SK-N-SH treated with all-trans-retinoic acid at 6 μM for 48 hours (cell line): ENCODE measurements around the gene NPPA.
A peak's percentile ranks its signal among the peaks of the same experiment; 100 is the strongest.
"Not testable (repeated sequence)": the region's sequence is repeated elsewhere in the genome, so short reads cannot be mapped to it uniquely, and the experiment has no call there.

ENCODE experiments used
- ATAC-seq: fragments of 200-7000 bp; cut with Tn5 transposase; 3 replicates; pipeline ENCODE4 v1.9.1; 2020; ENCODE audit warnings: mild to moderate bottlenecking, moderate library complexity
- ARNTL ChIP-seq: fragments of 450-650 bp; formaldehyde crosslinking; IDR thresholded peaks from 2 replicates; pipeline ENCODE4 v1.5.0; 2020; ENCODE audit warnings: low read depth, mild to moderate bottlenecking, moderate library complexity, borderline replicate concordance
- CSDC2 ChIP-seq: fragments of 250-450 bp; sonication (Bioruptor Pico); IDR thresholded peaks from 2 replicates; pipeline ENCODE4 v1.5.0; 2020; ENCODE audit warnings: mild to moderate bottlenecking, moderate library complexity
- ESRRG ChIP-seq: fragments of 250-450 bp; sonication (Bioruptor Pico); IDR thresholded peaks from 2 replicates; pipeline ENCODE4 v1.6.1; 2021; ENCODE audit warnings: mild to moderate bottlenecking
- GLIS3 ChIP-seq: fragments of 250-450 bp; sonication (Bioruptor Pico); IDR thresholded peaks from 2 replicates; pipeline ENCODE4 v1.5.0; 2020; ENCODE audit warnings: mild to moderate bottlenecking, moderate library complexity
- ISL1 ChIP-seq: fragments of 250-450 bp; sonication (Bioruptor Pico); IDR thresholded peaks from 2 replicates; pipeline ENCODE4 v2.1.2; 2022; ENCODE audit warnings: mild to moderate bottlenecking, moderate library complexity
- OSR1 ChIP-seq: fragments of 250-450 bp; sonication (Bioruptor Pico); IDR thresholded peaks from 2 replicates; pipeline ENCODE4 v1.8.0; 2022; ENCODE audit warnings: moderate library complexity, mild to moderate bottlenecking, inconsistent platforms
- PPARA ChIP-seq: fragments of 250-450 bp; sonication (Bioruptor Pico); IDR thresholded peaks from 2 replicates; pipeline ENCODE4 v1.5.0; 2020; ENCODE audit warnings: mild to moderate bottlenecking, borderline replicate concordance
- RARB ChIP-seq: fragments of 250-450 bp; sonication (Bioruptor Pico); IDR thresholded peaks from 2 replicates; pipeline ENCODE4 v1.8.0; 2021; ENCODE audit warnings: mild to moderate bottlenecking, moderate library complexity
- TOX ChIP-seq: fragments of 250-450 bp; sonication (Bioruptor Pico); IDR thresholded peaks from 2 replicates; pipeline ENCODE4 v1.8.0; 2021; ENCODE audit warnings: mild to moderate bottlenecking, moderate library complexity, borderline replicate concordance
- ZC3H10 ChIP-seq: fragments of 250-450 bp; sonication (Bioruptor Pico); IDR thresholded peaks from 2 replicates; pipeline ENCODE4 v1.5.1; 2021; ENCODE audit warnings: mild to moderate bottlenecking, moderate library complexity
- ZNF565 ChIP-seq: fragments of 450-650 bp; formaldehyde crosslinking; conservative IDR thresholded peaks from 2 replicates; pipeline ENCODE4 v1.5.0; 2020; ENCODE audit warnings: low read depth, mild to moderate bottlenecking, moderate library complexity
- ZNF70 ChIP-seq: fragments of 450-650 bp; formaldehyde crosslinking; IDR thresholded peaks from 2 replicates; pipeline ENCODE4 v1.5.0; 2020; ENCODE audit warnings: mild to moderate bottlenecking, moderate library complexity
- ZNF8 ChIP-seq: fragments of 450-650 bp; formaldehyde crosslinking; IDR thresholded peaks from 2 replicates; pipeline ENCODE4 v1.5.0; 2020; ENCODE audit warnings: mild to moderate bottlenecking, moderate library complexity
- TF ChIP-seq, protein P1 (sequence below): fragments of 250-450 bp; sonication (Bioruptor Pico); IDR thresholded peaks from 2 replicates; pipeline ENCODE4 v1.8.0; 2020; ENCODE audit warnings: mild to moderate bottlenecking, moderate library complexity, borderline replicate concordance
- TF ChIP-seq, protein P2 (sequence below): fragments of 250-450 bp; sonication (Bioruptor Pico); IDR thresholded peaks from 2 replicates; pipeline ENCODE4 v1.5.1; 2020; ENCODE audit warnings: low read depth, mild to moderate bottlenecking, moderate library complexity
- TF ChIP-seq, protein P3 (sequence below): fragments of 250-450 bp; sonication (Bioruptor Pico); IDR thresholded peaks from 2 replicates; pipeline ENCODE4 v1.5.1; 2021; ENCODE audit warnings: mild to moderate bottlenecking, moderate library complexity
- TF ChIP-seq, protein P4 (sequence below): fragments of 250-450 bp; sonication (Bioruptor Pico); IDR thresholded peaks from 2 replicates; pipeline ENCODE4 v1.5.0; 2020; ENCODE audit warnings: mild to moderate bottlenecking, moderate library complexity
- TF ChIP-seq, protein P5 (sequence below): fragments of 250-450 bp; sonication (Bioruptor Pico); IDR thresholded peaks from 2 replicates; pipeline ENCODE4 v1.8.0; 2021; ENCODE audit warnings: low read depth, mild to moderate bottlenecking, moderate library complexity, borderline replicate concordance

The NPPA gene

DNA sequence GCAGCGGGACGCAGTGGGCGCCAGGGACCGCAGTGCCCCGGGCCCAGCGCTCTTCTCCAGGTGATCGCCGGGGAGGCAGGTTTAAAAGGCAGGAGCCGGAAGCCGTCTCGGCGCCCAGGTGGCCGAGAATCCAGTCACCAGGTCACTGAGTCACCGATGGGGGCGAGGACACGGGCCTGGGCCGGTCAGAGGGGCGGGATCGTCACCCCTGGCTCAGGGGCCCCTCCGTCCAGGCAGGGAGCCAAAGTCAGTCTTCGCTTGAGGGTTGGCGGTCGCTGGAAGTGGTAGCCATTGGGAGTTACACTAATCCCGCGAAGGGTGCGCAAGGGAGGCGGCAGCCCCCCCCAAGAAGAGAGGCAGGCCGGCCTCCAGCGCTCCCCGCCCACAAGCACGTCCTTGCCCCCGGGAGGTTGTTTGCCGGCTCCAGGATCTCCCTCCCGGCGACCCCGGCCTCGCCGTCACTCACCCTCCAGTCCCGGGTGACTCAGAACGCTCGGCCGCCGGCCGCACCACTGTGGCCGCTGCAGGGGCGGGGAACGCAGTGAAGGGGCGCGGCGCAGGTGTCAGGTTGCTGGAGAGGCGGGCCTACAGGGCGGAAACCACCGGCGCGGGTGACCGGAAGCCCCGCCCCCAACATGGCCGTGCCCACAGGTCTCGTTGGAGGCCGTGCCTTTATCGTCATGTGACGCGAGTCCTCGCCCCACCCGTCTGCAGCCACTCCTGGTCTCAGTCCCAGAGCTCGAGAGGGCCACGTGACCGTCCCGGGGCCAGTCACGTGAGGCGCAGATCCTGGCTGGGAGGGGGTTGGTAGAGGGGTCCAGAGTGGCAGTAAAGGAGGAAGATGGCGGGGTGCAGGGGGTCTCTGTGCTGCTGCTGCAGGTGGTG is 41.9 kb downstream of the NPPA start, which contains the start of the genes CLCN6 and MTHFR:
Gene CLCN6, plus strand, starts transcription at position 770 of the 885 bp plus-strand sequence. Its CDS starts 72 bp downstream, at position 842.
Gene MTHFR, minus strand, starts transcription at position 543 of the 885 bp plus-strand sequence. CDS start 2,848 bp downstream, outside the sequence.
- peak; percentile 96 for ATAC-seq
- TF ChIP-seq ARNTL (CRISPR knock-in tag) = peak; percentile 48; the same call in 1 of the 2 replicates
- TF ChIP-seq, protein P1, sequence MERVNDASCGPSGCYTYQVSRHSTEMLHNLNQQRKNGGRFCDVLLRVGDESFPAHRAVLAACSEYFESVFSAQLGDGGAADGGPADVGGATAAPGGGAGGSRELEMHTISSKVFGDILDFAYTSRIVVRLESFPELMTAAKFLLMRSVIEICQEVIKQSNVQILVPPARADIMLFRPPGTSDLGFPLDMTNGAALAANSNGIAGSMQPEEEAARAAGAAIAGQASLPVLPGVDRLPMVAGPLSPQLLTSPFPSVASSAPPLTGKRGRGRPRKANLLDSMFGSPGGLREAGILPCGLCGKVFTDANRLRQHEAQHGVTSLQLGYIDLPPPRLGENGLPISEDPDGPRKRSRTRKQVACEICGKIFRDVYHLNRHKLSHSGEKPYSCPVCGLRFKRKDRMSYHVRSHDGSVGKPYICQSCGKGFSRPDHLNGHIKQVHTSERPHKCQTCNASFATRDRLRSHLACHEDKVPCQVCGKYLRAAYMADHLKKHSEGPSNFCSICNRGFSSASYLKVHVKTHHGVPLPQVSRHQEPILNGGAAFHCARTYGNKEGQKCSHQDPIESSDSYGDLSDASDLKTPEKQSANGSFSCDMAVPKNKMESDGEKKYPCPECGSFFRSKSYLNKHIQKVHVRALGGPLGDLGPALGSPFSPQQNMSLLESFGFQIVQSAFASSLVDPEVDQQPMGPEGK (CRISPR knock-in tag) = peak; percentile 92; the same call in 1 of the 2 replicates
- TF ChIP-seq, protein P2, sequence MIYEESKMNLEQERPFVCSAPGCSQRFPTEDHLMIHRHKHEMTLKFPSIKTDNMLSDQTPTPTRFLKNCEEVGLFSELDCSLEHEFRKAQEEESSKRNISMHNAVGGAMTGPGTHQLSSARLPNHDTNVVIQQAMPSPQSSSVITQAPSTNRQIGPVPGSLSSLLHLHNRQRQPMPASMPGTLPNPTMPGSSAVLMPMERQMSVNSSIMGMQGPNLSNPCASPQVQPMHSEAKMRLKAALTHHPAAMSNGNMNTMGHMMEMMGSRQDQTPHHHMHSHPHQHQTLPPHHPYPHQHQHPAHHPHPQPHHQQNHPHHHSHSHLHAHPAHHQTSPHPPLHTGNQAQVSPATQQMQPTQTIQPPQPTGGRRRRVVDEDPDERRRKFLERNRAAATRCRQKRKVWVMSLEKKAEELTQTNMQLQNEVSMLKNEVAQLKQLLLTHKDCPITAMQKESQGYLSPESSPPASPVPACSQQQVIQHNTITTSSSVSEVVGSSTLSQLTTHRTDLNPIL (CRISPR knock-in tag) = no peak

DNA sequence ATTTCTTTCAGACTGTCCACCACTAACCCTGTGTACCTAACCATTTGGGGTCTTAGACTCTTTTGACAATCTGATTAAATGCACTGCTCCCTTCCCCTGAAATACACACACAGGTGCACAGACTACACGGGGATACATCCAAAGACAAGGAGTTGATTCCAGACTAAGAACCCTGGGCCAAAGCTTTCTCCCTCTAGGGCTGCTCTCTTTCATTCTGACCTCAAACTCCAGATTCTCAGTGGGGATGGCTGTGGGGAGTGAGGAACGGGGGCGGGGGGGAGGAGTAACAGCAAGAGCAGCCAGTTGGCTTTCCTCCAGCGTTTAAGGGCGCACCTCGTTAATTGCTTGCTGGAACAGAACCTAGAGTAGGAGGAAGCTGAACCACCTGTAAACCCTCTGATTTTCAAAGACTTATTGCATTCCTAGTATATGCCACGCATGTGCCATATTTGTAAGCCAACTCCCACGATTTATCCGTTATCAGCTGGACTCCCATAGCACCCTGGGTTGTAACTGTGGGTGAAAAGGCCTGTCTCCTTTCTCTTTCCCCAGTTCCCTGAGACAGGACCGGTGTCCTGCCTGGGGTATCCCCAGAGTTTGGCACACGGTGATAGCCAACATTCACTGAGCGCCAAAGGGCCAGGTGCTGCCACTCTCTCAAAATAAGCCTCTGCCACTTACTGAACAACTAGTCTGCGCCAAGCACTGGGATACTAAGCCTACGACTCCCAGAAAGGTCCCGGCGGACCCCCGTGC is 42.7 kb downstream of the NPPA start:
- ATAC-seq = peak; percentile 6
- no peak for TF ChIP-seq PPARA (CRISPR knock-in tag)
- no peak for TF ChIP-seq ZNF70 (CRISPR knock-in tag)
- TF ChIP-seq, protein P3, sequence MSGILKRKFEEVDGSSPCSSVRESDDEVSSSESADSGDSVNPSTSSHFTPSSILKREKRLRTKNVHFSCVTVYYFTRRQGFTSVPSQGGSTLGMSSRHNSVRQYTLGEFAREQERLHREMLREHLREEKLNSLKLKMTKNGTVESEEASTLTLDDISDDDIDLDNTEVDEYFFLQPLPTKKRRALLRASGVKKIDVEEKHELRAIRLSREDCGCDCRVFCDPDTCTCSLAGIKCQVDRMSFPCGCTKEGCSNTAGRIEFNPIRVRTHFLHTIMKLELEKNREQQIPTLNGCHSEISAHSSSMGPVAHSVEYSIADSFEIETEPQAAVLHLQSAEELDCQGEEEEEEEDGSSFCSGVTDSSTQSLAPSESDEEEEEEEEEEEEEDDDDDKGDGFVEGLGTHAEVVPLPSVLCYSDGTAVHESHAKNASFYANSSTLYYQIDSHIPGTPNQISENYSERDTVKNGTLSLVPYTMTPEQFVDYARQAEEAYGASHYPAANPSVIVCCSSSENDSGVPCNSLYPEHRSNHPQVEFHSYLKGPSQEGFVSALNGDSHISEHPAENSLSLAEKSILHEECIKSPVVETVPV (CRISPR knock-in tag) = no peak
- no peak for TF ChIP-seq ESRRG
- TF ChIP-seq RARB (CRISPR knock-in tag) = no peak
- no peak for TF ChIP-seq ZC3H10 (CRISPR knock-in tag)
- TF ChIP-seq OSR1 = no peak
- no peak for TF ChIP-seq GLIS3 (CRISPR knock-in tag)
- no peak for TF ChIP-seq TOX (CRISPR knock-in tag)
- TF ChIP-seq ARNTL (CRISPR knock-in tag) = no peak
- TF ChIP-seq ZNF8 (CRISPR knock-in tag) = no peak
- TF ChIP-seq, protein P1 (CRISPR knock-in tag) = no peak
- no peak for TF ChIP-seq ZNF565 (CRISPR knock-in tag)
- TF ChIP-seq, protein P4, sequence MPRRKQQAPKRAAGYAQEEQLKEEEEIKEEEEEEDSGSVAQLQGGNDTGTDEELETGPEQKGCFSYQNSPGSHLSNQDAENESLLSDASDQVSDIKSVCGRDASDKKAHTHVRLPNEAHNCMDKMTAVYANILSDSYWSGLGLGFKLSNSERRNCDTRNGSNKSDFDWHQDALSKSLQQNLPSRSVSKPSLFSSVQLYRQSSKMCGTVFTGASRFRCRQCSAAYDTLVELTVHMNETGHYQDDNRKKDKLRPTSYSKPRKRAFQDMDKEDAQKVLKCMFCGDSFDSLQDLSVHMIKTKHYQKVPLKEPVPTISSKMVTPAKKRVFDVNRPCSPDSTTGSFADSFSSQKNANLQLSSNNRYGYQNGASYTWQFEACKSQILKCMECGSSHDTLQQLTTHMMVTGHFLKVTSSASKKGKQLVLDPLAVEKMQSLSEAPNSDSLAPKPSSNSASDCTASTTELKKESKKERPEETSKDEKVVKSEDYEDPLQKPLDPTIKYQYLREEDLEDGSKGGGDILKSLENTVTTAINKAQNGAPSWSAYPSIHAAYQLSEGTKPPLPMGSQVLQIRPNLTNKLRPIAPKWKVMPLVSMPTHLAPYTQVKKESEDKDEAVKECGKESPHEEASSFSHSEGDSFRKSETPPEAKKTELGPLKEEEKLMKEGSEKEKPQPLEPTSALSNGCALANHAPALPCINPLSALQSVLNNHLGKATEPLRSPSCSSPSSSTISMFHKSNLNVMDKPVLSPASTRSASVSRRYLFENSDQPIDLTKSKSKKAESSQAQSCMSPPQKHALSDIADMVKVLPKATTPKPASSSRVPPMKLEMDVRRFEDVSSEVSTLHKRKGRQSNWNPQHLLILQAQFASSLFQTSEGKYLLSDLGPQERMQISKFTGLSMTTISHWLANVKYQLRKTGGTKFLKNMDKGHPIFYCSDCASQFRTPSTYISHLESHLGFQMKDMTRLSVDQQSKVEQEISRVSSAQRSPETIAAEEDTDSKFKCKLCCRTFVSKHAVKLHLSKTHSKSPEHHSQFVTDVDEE = no peak
- no peak for TF ChIP-seq ISL1
- TF ChIP-seq, protein P2 (CRISPR knock-in tag) = no peak
- TF ChIP-seq, protein P5, sequence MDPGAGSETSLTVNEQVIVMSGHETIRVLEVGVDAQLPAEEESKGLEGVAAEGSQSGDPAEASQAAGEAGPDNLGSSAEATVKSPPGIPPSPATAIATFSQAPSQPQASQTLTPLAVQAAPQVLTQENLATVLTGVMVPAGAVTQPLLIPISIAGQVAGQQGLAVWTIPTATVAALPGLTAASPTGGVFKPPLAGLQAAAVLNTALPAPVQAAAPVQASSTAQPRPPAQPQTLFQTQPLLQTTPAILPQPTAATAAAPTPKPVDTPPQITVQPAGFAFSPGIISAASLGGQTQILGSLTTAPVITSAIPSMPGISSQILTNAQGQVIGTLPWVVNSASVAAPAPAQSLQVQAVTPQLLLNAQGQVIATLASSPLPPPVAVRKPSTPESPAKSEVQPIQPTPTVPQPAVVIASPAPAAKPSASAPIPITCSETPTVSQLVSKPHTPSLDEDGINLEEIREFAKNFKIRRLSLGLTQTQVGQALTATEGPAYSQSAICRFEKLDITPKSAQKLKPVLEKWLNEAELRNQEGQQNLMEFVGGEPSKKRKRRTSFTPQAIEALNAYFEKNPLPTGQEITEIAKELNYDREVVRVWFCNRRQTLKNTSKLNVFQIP (CRISPR knock-in tag) = no peak
- no peak for TF ChIP-seq CSDC2 (CRISPR knock-in tag)

DNA sequence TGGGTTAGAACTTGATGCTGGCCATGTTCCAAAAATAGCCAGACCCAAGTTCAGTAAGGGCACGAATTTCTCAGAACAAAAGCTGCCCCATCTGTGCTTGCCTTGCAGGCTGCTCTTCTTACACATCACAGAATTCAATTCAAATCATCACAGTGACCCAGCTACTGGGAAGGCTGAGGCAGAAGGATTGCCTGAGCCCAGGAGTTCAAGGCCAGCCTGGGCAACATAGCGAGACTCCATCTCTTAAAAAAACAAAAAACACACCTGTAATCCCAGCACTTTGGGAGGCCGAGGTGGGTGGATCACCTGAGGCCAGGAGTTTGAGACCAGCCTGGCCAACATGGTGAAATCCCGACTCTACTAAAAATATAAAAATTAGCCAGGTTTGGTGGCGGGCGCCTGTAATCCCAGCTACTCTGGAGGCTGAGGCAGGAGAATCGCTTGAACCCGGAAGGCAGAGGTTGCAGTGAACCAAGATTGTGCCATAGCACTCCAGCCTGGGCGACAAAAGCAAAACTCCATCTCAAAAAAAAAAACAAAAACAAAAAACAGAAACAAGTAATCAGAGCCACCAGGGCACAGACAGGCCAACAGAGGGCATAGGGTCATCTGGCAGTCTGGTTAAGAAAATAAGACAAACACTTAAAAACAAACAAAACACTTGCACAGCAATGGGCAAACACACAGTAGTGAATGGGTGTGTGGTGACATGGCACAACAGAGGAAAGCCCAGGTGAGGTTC is 43.5 kb downstream of the NPPA start:
- ATAC-seq = not testable (repeated sequence)
